ENCODE results near the gene FAM47B.

FAM47B gene

GRCh38 chrX:34942496-34942895, at the start of gene FAM47B:
TSS of gene FAM47B (plus strand) at chrX:34942796. CDS start at chrX:34942832, 36 bp downstream.
- no peak for DNase-seq

- peak in 2 of 3 experiments; percentile 4 to 55 for DNase-seq
Measured at GRCh38 chrX:34893741-34894140, 48.9 kb upstream of the FAM47B start.

- DNase-seq, result no peak
Measured at GRCh38 chrX:34900691-34901090, 41.9 kb upstream of the FAM47B start.

DNA sequence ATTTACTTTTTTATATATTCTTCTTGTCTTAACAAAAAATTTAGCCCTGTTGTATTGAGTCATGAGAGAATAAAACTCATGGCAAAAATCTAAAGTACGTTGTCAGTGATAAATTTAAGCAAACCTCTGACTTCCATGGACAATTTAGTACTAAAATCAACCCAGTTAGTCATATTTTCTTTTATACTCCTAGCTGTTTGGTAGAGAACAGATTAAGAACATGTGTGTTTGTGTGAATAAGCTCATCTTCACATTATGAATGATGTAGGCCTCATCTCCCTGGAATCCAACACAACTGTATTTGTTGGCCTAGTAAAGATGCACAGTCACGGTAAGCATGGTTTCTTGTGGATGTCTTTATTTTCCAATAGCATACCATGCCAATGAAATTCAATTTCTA, 40.8 kb upstream of the FAM47B start:
- no peak for DNase-seq

DNA sequence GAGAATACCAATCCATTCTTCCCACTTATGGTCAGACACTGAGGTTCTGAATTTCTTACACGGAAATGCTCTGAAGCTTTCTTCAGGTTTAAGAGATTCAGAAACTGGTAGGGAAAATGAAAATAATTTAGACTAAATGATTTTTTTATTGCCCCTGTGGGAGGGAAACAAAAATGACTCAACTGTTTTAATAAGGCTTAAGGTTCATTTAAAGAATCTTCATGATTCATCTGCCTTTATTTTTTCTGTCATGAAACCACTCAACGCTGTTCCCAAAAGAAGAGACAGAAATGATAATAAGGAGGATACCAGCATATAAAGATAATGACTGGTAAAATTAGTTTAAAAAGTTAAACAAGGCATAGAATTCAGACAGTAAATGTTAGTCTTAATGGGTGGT, 39.3 kb upstream of the FAM47B start:
- DNase-seq, result no peak

DNA sequence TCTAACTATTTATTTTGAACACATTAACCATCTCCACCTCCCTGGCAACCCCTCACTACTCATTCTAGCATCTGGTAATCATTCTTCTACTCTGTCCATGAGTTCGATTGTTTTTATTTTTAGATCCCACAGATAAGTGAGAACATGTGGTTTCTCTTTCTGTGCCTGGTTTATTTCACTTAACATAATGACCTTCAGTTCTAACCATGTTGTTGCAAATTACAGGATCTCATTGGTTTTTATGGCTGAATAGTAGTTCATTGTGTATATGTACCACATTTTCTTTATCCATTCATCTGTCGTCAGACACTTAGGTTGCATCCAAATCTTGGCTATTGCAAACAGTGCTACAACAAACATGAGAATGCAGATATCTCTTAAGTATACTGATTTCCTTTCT, 33.4 kb upstream of the FAM47B start:
- DNase-seq, result no peak

GRCh38 chrX:34915463-34916225, 27.0 kb upstream of the FAM47B start:
- peak in 1 of 3 experiments; percentile 36 for DNase-seq

- DNase-seq, result no peak
Measured at GRCh38 chrX:34917146-34917545, 25.4 kb upstream of the FAM47B start.

DNA sequence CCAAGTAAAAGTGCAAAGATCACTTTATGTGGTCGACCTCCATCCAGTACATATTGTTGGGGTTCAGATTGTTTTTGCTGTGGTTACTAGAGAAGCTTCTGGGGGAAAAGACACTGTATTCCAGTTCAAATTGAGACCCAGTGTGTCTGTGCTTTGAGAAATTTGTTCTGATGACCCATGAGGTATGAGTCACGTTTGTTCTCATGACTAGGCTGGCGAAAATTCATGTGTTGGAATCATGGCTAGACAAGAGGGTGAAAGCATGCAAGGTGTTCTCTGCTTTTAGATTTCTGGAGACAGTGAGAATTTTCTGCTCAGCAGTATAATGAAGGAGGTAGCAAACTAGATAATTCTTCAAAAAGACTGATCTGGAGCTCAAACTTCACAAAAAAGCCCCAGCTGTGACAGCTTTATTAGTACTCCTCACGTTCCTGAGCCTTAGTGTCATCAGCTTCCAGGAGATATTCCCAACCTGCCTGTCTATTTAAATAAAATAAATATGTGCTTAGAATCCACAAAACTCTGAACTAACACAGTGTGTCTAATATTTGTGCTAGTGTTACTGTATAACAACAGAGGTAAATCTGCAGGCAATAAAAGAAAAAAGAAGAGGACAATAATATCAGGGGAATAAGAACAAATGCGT, 24.4 kb upstream of the FAM47B start:
- no peak for DNase-seq

DNA sequence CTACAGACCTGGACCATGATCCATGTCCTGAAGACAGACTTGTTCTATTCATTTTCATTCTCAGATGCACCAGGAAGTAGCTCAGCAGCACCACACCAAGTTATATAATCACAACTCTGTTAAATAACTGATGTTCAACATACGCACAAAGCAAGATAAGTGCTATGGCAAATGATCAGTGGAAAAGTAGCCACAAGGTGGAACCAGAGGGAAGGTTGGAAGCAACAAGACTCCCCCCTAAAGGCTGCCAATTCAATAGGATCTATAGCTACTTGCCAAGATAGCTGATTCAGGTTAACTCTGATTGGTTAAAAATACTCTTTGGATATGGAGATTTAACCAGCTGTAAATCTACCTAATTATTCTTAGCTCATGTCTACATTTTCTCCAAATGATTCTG, 23.7 kb upstream of the FAM47B start:
- peak in 2 of 3 experiments; percentile 57 to 83 for DNase-seq

DNA sequence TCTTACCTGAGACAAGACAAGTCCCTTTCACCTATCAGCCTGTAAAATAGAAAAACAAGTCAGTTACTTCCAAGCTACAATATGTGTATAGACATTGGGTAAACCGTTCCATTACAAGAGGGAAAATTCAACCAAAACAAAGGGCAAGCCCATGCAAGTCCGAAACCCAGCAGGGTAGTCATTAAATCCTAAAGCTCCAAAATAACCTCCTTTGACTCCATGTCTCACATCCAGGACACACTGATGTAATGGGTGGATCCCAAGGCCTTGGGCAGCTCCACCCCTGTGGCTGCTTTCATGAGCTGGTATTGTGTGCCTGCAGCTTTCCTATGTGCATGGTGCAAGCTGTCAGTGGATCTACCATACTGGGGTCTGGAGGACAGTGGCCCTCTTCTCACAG, 14.7 kb upstream of the FAM47B start:
- peak in 1 of 3 experiments; percentile 28 for DNase-seq

DNA sequence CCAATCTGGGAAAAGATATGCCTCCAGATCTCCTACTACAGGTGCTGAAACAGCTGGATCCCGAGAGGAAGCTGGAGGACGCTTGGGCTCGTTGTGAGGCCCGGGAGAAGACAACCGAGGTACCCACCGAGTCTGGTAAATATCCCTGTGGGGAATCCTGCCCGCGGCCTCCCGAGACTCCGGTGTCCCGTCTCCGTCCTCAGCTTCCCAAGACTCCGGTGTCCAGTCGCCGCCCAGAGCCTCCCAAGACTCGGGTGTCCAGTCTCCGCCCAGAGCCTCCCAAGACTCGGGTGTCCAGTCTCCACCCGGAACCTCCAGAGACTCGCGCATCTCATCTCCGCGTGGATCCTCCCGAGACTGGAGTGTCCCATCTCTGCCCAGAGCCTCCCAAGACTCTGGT, 639 bp downstream of the FAM47B start:
- DNase-seq, result no peak

GRCh38 chrX:34956916-34957315, 14.3 kb downstream of the FAM47B start:
- no peak for DNase-seq

DNA sequence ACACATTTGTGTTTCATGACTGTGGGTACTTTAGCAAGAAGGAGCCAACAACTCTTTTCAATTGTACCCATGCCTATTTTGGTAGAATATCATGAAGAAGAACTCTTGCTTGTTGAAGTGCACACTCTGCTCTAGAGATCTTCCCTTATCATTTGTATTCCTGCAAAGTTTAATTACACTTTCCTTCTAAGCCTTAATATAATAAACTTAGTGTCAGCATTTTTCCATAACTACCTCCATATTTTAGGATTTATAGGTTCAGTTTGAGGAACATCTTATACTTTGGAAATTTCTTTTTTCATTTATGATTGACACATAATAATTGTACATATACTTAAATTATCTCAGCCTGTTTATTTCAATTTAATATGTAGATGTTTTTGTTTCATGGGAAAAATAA, 19.1 kb downstream of the FAM47B start:
- no peak for DNase-seq

DNA sequence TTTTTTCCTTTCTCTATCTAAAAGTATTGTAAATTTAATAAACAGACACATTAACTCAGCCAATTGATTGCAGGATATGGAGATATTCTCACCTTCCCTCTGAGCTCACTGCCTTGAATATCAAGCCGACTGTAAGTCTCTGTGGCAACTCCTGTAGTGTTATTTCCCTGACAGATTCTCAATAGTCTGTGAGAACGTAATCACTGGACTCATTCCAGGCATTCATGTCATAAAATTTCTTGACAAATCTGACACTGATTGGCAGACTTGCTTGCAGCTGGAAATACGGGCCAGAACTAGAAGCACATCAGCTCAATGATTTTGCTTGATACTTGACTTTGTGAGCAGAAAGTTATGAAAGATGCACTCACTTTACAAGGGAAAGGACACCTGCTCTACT, 29.6 kb downstream of the FAM47B start:
- no peak for DNase-seq

DNA sequence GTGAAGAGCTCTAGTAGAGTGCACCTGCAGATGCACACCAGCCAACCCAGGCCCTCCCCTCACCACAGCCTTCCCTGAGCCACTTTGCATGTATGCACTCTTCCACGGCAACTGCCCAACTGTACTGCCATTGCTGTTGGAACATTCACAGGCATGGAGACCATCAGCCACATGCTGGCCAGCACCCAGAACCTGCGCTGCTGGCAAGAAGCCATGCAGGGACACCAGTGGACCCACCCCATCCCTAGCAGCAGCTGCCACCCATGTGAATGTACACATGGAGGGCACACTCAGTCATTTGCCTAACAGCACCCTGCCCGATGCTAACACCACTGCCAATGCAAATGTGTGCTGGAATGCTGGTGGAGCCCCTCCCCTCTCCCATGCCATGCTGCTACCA, 35.6 kb downstream of the FAM47B start:
- no peak for DNase-seq

DNA sequence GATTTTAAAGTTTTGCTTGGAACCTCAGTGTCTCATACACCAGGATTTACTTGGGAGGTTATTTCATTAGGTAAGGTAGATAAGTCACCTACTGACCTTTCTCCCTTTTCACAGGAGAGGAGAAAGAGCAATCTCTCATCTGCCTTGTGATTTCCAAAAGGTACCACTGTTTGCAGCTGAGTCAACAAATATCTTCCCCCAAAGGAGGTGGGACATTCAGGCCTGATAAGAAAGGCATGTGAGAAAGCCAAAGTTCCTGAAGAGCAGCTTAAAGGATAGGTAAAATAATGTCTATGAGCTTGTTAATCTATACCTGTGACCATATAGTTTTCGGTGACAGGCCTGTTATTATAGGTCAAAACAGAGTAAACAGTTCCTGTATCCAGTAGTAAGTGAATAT, 45.0 kb downstream of the FAM47B start:
- no peak for DNase-seq
